ENCODE measurements around the gene PSKH1.

GRCh38 chr16:67933805-67934204, 40.8 kb downstream of the PSKH1 start:
- TF ChIP-seq CTCF (optimal IDR thresholded peaks at IDR 0.05 in 1 of 3, IDR thresholded peaks at IDR 0.05 in 1 of 3, conservative IDR thresholded peaks at IDR 0.05 in 1 of 3; ENCODE audit: extremely low read depth in 1 of 3, insufficient read depth in 2 of 3, low read length in 3 of 3) (no peak), EZH2 (IDR thresholded peaks at IDR 0.05; ENCODE audit: low read length) (no peak)

Data from keratinocyte (primary cell).